A673 (cell line): ENCODE measurements around the gene SLC22A2. TPM values are rescaled to one million over a fixed set of nuclear protein-coding genes. Genes with fewer than 3 reads are reported as not detected.

Experiments used
- BruUV-seq: library from RNA; stranded (reverse); fragments of 400-500 nt; replicated peaks from 2 replicates; lab custom pipeline; 2021; lab: Mats Ljungman, UMichigan
- CTCF ChIA-PET: fragments of 300-600 bp; sonication (Branson Sonifier 250); formaldehyde crosslinking; loops from one replicate; lab custom pipeline; 2022; ENCODE audit warnings: antibody characterized with exemption; lab: Charles Lee
- POLR2A ChIA-PET: fragments of 300-600 bp; sonication (Branson Sonifier 250); formaldehyde crosslinking; loops from one replicate; lab custom pipeline; 2022; ENCODE audit warnings: antibody characterized with exemption; ENCODE audit not compliant: low non-redundant PET; lab: Charles Lee
- DNase-seq: peaks from one replicate; pipeline ENCODE4 v3.0.0-alpha.2; 2015; ENCODE audit warnings: low spot score
- H3K27ac ChIP-seq: fragments of 200-600 bp; sonication (generic); 2 replicates; pipeline ENCODE4 v1.5.1; 2016; ENCODE audit warnings: mixed run types, low read depth, mild to moderate bottlenecking, mixed read lengths, antibody characterized with exemption, low read length; ENCODE audit not compliant: poor library complexity, severe bottlenecking
- H3K27me3 ChIP-seq: fragments of 200-600 bp; sonication (generic); replicated peaks from 2 replicates; pipeline ENCODE4 v1.6.1; 2017; ENCODE audit warnings: mixed run types, low read depth, mild to moderate bottlenecking, mixed read lengths, antibody characterized with exemption, low read length; ENCODE audit not compliant: insufficient read depth, poor library complexity
- H3K36me3 ChIP-seq: fragments of 200-600 bp; sonication (generic); 2 replicates; pipeline ENCODE4 v1.6.1; 2016; ENCODE audit warnings: mixed run types, mild to moderate bottlenecking, mixed read lengths, antibody characterized with exemption, low read length; ENCODE audit not compliant: insufficient read depth, poor library complexity, severe bottlenecking
- H3K4me1 ChIP-seq: fragments of 200-600 bp; sonication (generic); 2 replicates; pipeline ENCODE4 v1.6.1; 2017; ENCODE audit warnings: mixed run types, mild to moderate bottlenecking, mixed read lengths, antibody characterized with exemption, low read length; ENCODE audit not compliant: insufficient read depth, poor library complexity, severe bottlenecking
- H3K4me3 ChIP-seq: fragments of 200-600 bp; sonication (generic); 2 replicates; pipeline ENCODE4 v1.5.1; 2016; ENCODE audit warnings: low read depth, mixed run types, mild to moderate bottlenecking, mixed read lengths, low read length; ENCODE audit not compliant: poor library complexity, severe bottlenecking
- H3K9me3 ChIP-seq: fragments of 200-600 bp; sonication (generic); 2 replicates; pipeline ENCODE4 v1.6.1; 2016; ENCODE audit warnings: mixed run types, low read depth, mild to moderate bottlenecking, mixed read lengths, antibody characterized with exemption, low read length; ENCODE audit not compliant: poor library complexity, severe bottlenecking
- EZH2 ChIP-seq: fragments of 200-600 bp; sonication (generic); IDR thresholded peaks from 2 replicates; pipeline ENCODE4 v1.6.1; 2017; ENCODE audit warnings: borderline replicate concordance, low read depth, mild to moderate bottlenecking, mixed read lengths, antibody characterized with exemption, low read length; ENCODE audit not compliant: poor library complexity, severe bottlenecking
- intact Hi-C: fragments of 100-400 bp; cut with micrococcal nuclease; formaldehyde crosslinking; loops from one replicate; pipeline ENCODE4 v1.10.0; 2022; ENCODE audit not compliant: unreplicated experiment
- total RNA-seq: library from RNA; stranded (reverse); gene quantifications from 2 replicates; pipeline ENCODE4 v1.2.3, GENCODE V29; 2021
- TF ChIP-seq, protein P1 (sequence below): fragments of 300-800, 200-600 bp; sonication (generic); conservative IDR thresholded peaks from 2 replicates; pipeline ENCODE4 v1.5.1; 2017; ENCODE audit warnings: low read depth, mild to moderate bottlenecking, antibody characterized with exemption, low read length, moderate library complexity, mixed read lengths

SLC22A2 gene
- total RNA-seq, 1 experiment from 2014 or later = not detected

DNA sequence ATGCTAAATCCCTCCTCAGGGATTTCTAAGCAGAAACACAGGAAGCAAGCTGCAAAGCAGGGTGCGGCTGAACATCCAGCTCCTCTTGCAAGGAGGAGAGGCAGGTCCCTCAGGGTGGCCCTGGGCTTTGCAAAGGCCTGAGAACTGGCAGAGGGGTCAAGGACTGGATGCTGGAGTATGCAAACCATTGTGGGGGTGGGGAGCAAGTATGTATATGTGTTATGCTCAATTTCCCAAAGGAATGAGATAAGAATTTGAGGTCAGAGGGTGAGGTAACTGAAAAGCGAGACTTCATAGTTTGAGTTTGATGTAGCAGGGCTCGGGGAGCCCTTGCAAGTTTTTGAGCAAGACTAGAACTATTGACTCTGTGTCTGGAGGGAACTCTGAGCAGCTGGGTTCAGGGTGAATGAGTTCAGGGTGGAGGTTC is 11.2 kb downstream of the SLC22A2 start:
- Histone ChIP-seq H3K36me3 (no peaks in the 10 kb centered on the region), H3K4me1 (no peaks in the 10 kb centered on the region), H3K9me3 (no peaks in the 10 kb centered on the region), H3K4me3 (no peak overlapping the region), H3K27me3 (peaks cover 3% of the 10 kb centered on the region), H3K27ac (no peak overlapping the region)
- TF ChIP-seq EZH2 = no peak
- TF ChIP-seq, protein P1, sequence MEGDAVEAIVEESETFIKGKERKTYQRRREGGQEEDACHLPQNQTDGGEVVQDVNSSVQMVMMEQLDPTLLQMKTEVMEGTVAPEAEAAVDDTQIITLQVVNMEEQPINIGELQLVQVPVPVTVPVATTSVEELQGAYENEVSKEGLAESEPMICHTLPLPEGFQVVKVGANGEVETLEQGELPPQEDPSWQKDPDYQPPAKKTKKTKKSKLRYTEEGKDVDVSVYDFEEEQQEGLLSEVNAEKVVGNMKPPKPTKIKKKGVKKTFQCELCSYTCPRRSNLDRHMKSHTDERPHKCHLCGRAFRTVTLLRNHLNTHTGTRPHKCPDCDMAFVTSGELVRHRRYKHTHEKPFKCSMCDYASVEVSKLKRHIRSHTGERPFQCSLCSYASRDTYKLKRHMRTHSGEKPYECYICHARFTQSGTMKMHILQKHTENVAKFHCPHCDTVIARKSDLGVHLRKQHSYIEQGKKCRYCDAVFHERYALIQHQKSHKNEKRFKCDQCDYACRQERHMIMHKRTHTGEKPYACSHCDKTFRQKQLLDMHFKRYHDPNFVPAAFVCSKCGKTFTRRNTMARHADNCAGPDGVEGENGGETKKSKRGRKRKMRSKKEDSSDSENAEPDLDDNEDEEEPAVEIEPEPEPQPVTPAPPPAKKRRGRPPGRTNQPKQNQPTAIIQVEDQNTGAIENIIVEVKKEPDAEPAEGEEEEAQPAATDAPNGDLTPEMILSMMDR = no peak
- BruUV-seq = no TSS peak
- intact Hi-C loops = no loop called here
- no peak for DNase-seq
- POLR2A ChIA-PET = no interaction called here
- CTCF ChIA-PET = no interaction called here

GRCh38 chr6:160240691-160241084 is 17.9 kb downstream of the SLC22A2 start:
- no peak for DNase-seq
- Histone ChIP-seq H3K4me3 (no peak overlapping the region), H3K36me3 (no peaks in the 10 kb centered on the region), H3K9me3 (peaks cover 4% of the 10 kb centered on the region), H3K4me1 (no peaks in the 10 kb centered on the region), H3K27me3 (no peaks in the 10 kb centered on the region), H3K27ac (no peak overlapping the region)
- TF ChIP-seq, protein P1 = no peak
- TF ChIP-seq EZH2 = no peak
- POLR2A ChIA-PET = no interaction called here
- CTCF ChIA-PET = no interaction called here
- intact Hi-C loops = no loop called here
- no TSS peak for BruUV-seq

DNA sequence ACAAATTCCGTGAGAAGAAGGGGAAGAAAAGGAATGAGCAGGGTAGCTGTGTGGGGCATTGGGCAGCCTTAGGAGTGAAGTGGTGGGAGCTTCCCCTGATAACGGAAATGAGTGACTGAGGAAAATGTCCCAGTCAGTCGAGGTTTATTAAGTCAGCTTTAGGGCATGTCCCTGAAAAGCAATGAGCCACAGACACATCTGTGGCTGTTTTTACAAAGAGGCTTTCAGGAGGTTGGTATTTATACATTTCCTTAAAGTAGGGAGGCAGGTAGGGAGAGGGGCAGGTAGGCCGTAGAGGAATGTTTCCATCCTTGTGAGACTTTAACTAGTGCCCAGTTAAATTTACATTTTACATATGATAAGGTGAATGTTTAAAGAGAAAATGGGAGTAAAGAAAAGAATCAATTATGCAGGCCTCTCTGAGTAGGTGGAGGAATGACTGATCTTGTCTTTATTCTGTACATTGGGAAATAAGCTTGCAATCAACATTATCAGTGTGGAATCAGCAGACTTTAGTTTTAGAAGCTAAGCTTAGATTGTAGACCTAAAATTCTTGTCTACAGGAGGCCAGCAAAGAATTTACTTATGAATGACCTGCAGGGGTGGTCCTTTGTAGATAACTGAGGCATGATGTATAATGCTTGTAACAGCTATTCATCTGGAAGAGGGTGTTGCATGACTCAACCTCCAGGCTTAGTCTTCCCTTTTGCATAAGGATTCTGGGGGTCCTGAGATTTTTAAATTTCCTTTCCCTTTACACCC is 18.5 kb downstream of the SLC22A2 start:
- no TSS peak for BruUV-seq
- DNase-seq = no peak
- Histone ChIP-seq H3K27ac (no peak overlapping the region), H3K9me3 (peaks cover 5% of the 10 kb centered on the region), H3K4me3 (no peak overlapping the region), H3K4me1 (no peaks in the 10 kb centered on the region), H3K27me3 (no peaks in the 10 kb centered on the region), H3K36me3 (no peaks in the 10 kb centered on the region)
- ChIA-PET CTCF (no interaction called here), POLR2A (no interaction called here)
- intact Hi-C loops = no loop called here
- TF ChIP-seq, protein P1 = no peak
- no peak for TF ChIP-seq EZH2
